SK-N-SH (cell line): Measurements from ENCODE around the gene NME8. TPM values are rescaled to one million over a fixed set of nuclear protein-coding genes. Genes with fewer than 3 reads are reported as not detected.

Experiments used
- CTCF ChIA-PET: fragments of 300-600, 350-600 bp; formaldehyde crosslinking; extraction: SDS; loops from one replicate; lab custom pipeline; 2021; lab: Yijun Ruan, JAX
- POLR2A ChIA-PET: fragments of 350-600 bp; sonication (Branson Sonifier 250); formaldehyde crosslinking; extraction: SDS; loops from one replicate; lab custom pipeline; 2020; ENCODE audit warnings: antibody characterized with exemption, inconsistent platforms; lab: Yijun Ruan, JAX
- DNase-seq: peaks from one replicate; pipeline ENCODE4 v3.0.0; 2012
- H2AFZ ChIP-seq: fragments of 200-600 bp; sonication (generic); 2 replicates; pipeline ENCODE4 v1.8.1; 2016; ENCODE audit warnings: antibody characterized with exemption, mild to moderate bottlenecking, low read depth
- H3F3A ChIP-seq: fragments of 200-600 bp; sonication (generic); replicated peaks from 2 replicates; pipeline ENCODE3; 2016; ENCODE audit warnings: antibody characterized with exemption, mild to moderate bottlenecking; ENCODE audit not compliant: insufficient read depth
- H3K27ac ChIP-seq, 2 experiments: fragments of 200-500 bp in 1 of 2; fragments of 200-600 bp in 1 of 2; sonication (Bioruptor generic) in 1 of 2; sonication (generic), shearing (Covaris generic) in 1 of 2; 2 replicates each; pipeline versions ENCODE4 v1.5.1 to v1.6.1; 2014 to 2016; ENCODE audit warnings: low read depth in 2 of 2, inconsistent platforms in 1 of 2, low read length in 1 of 2, mild to moderate bottlenecking in 1 of 2, mixed read lengths in 1 of 2
- H3K27me3 ChIP-seq: fragments of 200-600 bp; sonication (generic), shearing (Covaris generic); 2 replicates; pipeline ENCODE4 v1.6.1; 2016; ENCODE audit warnings: mixed run types; ENCODE audit not compliant: insufficient read depth
- H3K36me3 ChIP-seq, 2 experiments: fragments of 200-500 bp in 1 of 2; fragments of 200-600 bp in 1 of 2; sonication (Bioruptor generic) in 1 of 2; sonication (generic) in 1 of 2; replicated peaks in 1 of 2; 2 replicates each; pipeline versions ENCODE3 to v1.5.1; 2014 to 2016; ENCODE audit warnings: low read length in 1 of 2, mild to moderate bottlenecking in 1 of 2; ENCODE audit not compliant: insufficient read depth in 2 of 2, control insufficient read depth in 1 of 2
- H3K4me1 ChIP-seq, 2 experiments: fragments of 200-500 bp in 1 of 2; fragments of 200-600 bp in 1 of 2; sonication (Bioruptor generic) in 1 of 2; sonication (generic), shearing (Covaris generic) in 1 of 2; 2 replicates each; pipeline versions ENCODE4 v1.5.1 to v1.6.1; 2014 to 2016; ENCODE audit warnings: low read depth in 1 of 2, low read length in 1 of 2, mixed run types in 1 of 2; ENCODE audit not compliant: insufficient read depth in 2 of 2, control insufficient read depth in 1 of 2
- H3K4me2 ChIP-seq: fragments of 200-600 bp; sonication (generic), shearing (Covaris generic); 2 replicates; pipeline ENCODE4 v1.6.1; 2017; ENCODE audit warnings: mixed run types
- H3K4me3 ChIP-seq, 2 experiments: fragments of 200-500 bp in 1 of 2; fragments of 200-600 bp in 1 of 2; sonication (Bioruptor generic) in 1 of 2; sonication (generic), shearing (Covaris generic) in 1 of 2; 2 replicates each; pipeline versions ENCODE4 v1.5.1 to v1.8.1; 2014 to 2016; ENCODE audit warnings: low read depth in 2 of 2, inconsistent platforms in 1 of 2, low read length in 1 of 2, mild to moderate bottlenecking in 1 of 2, mixed read lengths in 1 of 2, moderate library complexity in 1 of 2
- H3K79me2 ChIP-seq: fragments of 200-600 bp; sonication (generic); 2 replicates; pipeline ENCODE4 v1.8.1; 2017; ENCODE audit warnings: mild to moderate bottlenecking; ENCODE audit not compliant: insufficient read depth
- H3K9ac ChIP-seq: fragments of 200-600 bp; sonication (generic); 2 replicates; pipeline ENCODE4 v1.6.1; 2017; ENCODE audit warnings: mixed run types
- H3K9me2 ChIP-seq: fragments of 200-600 bp; sonication (generic); 2 replicates; pipeline ENCODE4 v1.6.1; 2017; ENCODE audit warnings: mixed run types
- H3K9me3 ChIP-seq: fragments of 200-600 bp; sonication (generic); 2 replicates; pipeline ENCODE4 v1.6.1; 2017; ENCODE audit warnings: mixed run types, mild to moderate bottlenecking, moderate library complexity
- H4K20me1 ChIP-seq: fragments of 200-600 bp; sonication (generic); 2 replicates; pipeline ENCODE4 v1.6.1; 2017; ENCODE audit warnings: mild to moderate bottlenecking, mixed run types; ENCODE audit not compliant: insufficient read depth
- ELF1 ChIP-seq: IDR thresholded peaks from 2 replicates; pipeline ENCODE4 v1.4.0; 2012
- EP300 ChIP-seq, 2 experiments: IDR thresholded peaks; 2 replicates each; pipeline versions ENCODE4 v1.4.0 to v1.6.1; 2012; ENCODE audit warnings: borderline replicate concordance in 1 of 2, low read depth in 1 of 2, low read length in 1 of 2
- FOSL2 ChIP-seq: IDR thresholded peaks from 2 replicates; pipeline ENCODE4 v1.4.0; 2012; ENCODE audit warnings: low read depth, mild to moderate bottlenecking, moderate library complexity, borderline replicate concordance
- FOXJ3 ChIP-seq: sonication (generic); formaldehyde crosslinking; IDR thresholded peaks from 2 replicates; pipeline ENCODE4 v1.5.1; 2020; ENCODE audit warnings: mild to moderate bottlenecking, missing genetic modification reagents
- JUND ChIP-seq: IDR thresholded peaks from 2 replicates; pipeline ENCODE4 v1.4.0; 2012
- MEF2A ChIP-seq: IDR thresholded peaks from 2 replicates; pipeline ENCODE4 v1.4.0; 2012; ENCODE audit warnings: low read depth, borderline replicate concordance
- NFIC ChIP-seq: IDR thresholded peaks from 2 replicates; pipeline ENCODE4 v1.4.0; 2012; ENCODE audit warnings: borderline replicate concordance
- PBX3 ChIP-seq: IDR thresholded peaks from 2 replicates; pipeline ENCODE4; 2012
- POLR2AphosphoS5 ChIP-seq: IDR thresholded peaks from 2 replicates; pipeline ENCODE4 v1.6.1; 2012; ENCODE audit warnings: low read depth, low read length
- RFX5 ChIP-seq: IDR thresholded peaks from 2 replicates; pipeline ENCODE4 v1.6.1; 2012; ENCODE audit warnings: mild to moderate bottlenecking, improper control_type of control experiment, low read length
- TCF12 ChIP-seq: IDR thresholded peaks from 2 replicates; pipeline ENCODE4 v1.4.0; 2012
- WGBS: methylation state at CpG from one replicate; pipeline ENCODE4 v1.1.6; 2017; ENCODE audit warnings: low lambda C conversion rate; 5-methylcytosine and 5-hydroxymethylcytosine counted together
- polyA plus RNA-seq, 3 experiments: library from polyadenylated mRNA; depleted of rRNA; stranded (reverse); fragments of >200 nt; gene quantifications; 2 replicates each; pipeline ENCODE4 v1.2.3, GENCODE V29; 2012
- TF ChIP-seq, protein P1 (sequence below): fragments of 200-600 bp; sonication (generic); IDR thresholded peaks from 2 replicates; pipeline ENCODE4 v1.6.1; 2017; ENCODE audit warnings: antibody characterized with exemption, mild to moderate bottlenecking, moderate library complexity

NME8 gene
- polyA plus RNA-seq, 1 of the 3 experiments (the other 2 are of a cell fraction) = not detected

- H3K4me2 ChIP-seq = no peak overlapping the region
- no peak overlapping the region for H3K27ac ChIP-seq
- no peak for DNase-seq
- no peaks in the 10 kb centered on the region for H3K27me3 ChIP-seq
- H3F3A ChIP-seq = no peaks in the 10 kb centered on the region
- peaks cover 4% of the 10 kb centered on the region for H3K9me3 ChIP-seq
- ChIA-PET POLR2A (no interaction called here), CTCF (interaction anchor here (0.9 to 1.9 kb wide), 4 partner anchors 11 to 173 kb away, joined by 3 to 11 read pairs (median 4); no protein-coding TSS in a partner anchor)
- peaks cover 0 to 3% of the 10 kb centered on the region in 2 experiments for H3K36me3 ChIP-seq
- H4K20me1 ChIP-seq = no peaks in the 10 kb centered on the region
- WGBS = 72% methylated on average over 2 of the region's 2 CpGs
- H3K9me2 ChIP-seq = no peaks in the 10 kb centered on the region
- TF ChIP-seq PBX3 (no peak), FOSL2 (no peak), ELF1 (no peak), EP300 (IDR thresholded peaks at IDR 0.05; ENCODE audit: borderline replicate concordance in 1 of 2, low read depth in 1 of 2, low read length in 1 of 2) (no peak), MEF2A (no peak), RFX5 (no peak), POLR2AphosphoS5 (no peak), JUND (no peak), NFIC (no peak), FOXJ3 (no peak)
- H3K9ac ChIP-seq = no peak overlapping the region
- no peaks in the 10 kb centered on the region for H3K79me2 ChIP-seq
- H2AFZ ChIP-seq = no peak overlapping the region
- H3K4me3 ChIP-seq = no peak overlapping the region
- no peaks in the 10 kb centered on the region for H3K4me1 ChIP-seq
These were observed 84.1 kb downstream of the NME8 start for GRCh38 chr7:37932543-37932942.

- Histone ChIP-seq H3F3A (no peaks in the 10 kb centered on the region), H4K20me1 (no peaks in the 10 kb centered on the region), H3K9me2 (no peaks in the 10 kb centered on the region), H3K4me2 (no peak overlapping the region), H3K79me2 (no peaks in the 10 kb centered on the region), H3K27ac (no peak overlapping the region), H3K9me3 (peaks cover 4% of the 10 kb centered on the region), H3K36me3 (peaks cover 0 to 3% of the 10 kb centered on the region in 2 experiments), H3K27me3 (no peaks in the 10 kb centered on the region), H3K4me3 (no peak overlapping the region), H3K9ac (no peak overlapping the region), H3K4me1 (no peaks in the 10 kb centered on the region), H2AFZ (no peak overlapping the region)
- CTCF ChIA-PET = interaction anchor here (0.5 to 2.0 kb wide), 7 partner anchors 12 to 172 kb away, joined by 3 to 11 read pairs (median 3); partner anchors contain the start of genes EPDR1 and SFRP4
- TF ChIP-seq, protein P1, sequence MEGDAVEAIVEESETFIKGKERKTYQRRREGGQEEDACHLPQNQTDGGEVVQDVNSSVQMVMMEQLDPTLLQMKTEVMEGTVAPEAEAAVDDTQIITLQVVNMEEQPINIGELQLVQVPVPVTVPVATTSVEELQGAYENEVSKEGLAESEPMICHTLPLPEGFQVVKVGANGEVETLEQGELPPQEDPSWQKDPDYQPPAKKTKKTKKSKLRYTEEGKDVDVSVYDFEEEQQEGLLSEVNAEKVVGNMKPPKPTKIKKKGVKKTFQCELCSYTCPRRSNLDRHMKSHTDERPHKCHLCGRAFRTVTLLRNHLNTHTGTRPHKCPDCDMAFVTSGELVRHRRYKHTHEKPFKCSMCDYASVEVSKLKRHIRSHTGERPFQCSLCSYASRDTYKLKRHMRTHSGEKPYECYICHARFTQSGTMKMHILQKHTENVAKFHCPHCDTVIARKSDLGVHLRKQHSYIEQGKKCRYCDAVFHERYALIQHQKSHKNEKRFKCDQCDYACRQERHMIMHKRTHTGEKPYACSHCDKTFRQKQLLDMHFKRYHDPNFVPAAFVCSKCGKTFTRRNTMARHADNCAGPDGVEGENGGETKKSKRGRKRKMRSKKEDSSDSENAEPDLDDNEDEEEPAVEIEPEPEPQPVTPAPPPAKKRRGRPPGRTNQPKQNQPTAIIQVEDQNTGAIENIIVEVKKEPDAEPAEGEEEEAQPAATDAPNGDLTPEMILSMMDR = no peak
- TF ChIP-seq TCF12 = no peak
- no peak for DNase-seq
- POLR2A ChIA-PET = no interaction called here
- 88% methylated on average over 9 of the region's 9 CpGs for WGBS
These were observed 84.7 kb downstream of the NME8 start for GRCh38 chr7:37933018-37933566.
